A549 (cell line): Measurements from ENCODE around the gene OR51E2. TPM values are rescaled to one million over a fixed set of nuclear protein-coding genes. Genes with fewer than 3 reads are reported as not detected.

Experiments
- ATAC-seq, 2 experiments: fragments of 200-7000 bp in 1 of 2; fragments of >200 bp in 1 of 2; cut with Nextera tagmentation in 1 of 2; cut with Tn5 transposase in 1 of 2; 3 replicates each; pipeline versions ENCODE4 v1.8.0 to v1.9.1; 2018 to 2020; ENCODE audit warnings: mild to moderate bottlenecking in 1 of 2, moderate library complexity in 1 of 2
- CTCF ChIA-PET: fragments of 300-600 bp; sonication (Branson Sonifier 250); formaldehyde crosslinking; extraction: SDS; loops from one replicate; lab custom pipeline; 2021; ENCODE audit warnings: antibody characterized with exemption, inconsistent platforms; lab: Yijun Ruan, JAX
- POLR2A ChIA-PET: fragments of 350-600 bp; formaldehyde crosslinking; extraction: SDS; loops from one replicate; lab custom pipeline; 2021; ENCODE audit warnings: antibody characterized with exemption, inconsistent platforms; lab: Yijun Ruan, JAX
- DNase-seq, 2 experiments: peaks; one replicate each; pipeline versions ENCODE4 v3.0.0 to v3.0.0-alpha.2; 2011 to 2016; ENCODE audit warnings: low read depth in 1 of 2, low spot score in 1 of 2
- FAIRE-seq: peaks from 2 replicates; lab custom pipeline; 2011; peaks lifted over from hg19 to GRCh38; lab: Jason Lieb, UNC
- H3K27ac ChIP-seq, 2 experiments: fragments of >200 bp; sonication (Bioruptor Twin); formaldehyde crosslinking; 3 replicates each; pipeline ENCODE4 v1.5.1; 2016 to 2017
- H3K4me1 ChIP-seq: fragments of >200 bp; sonication (Bioruptor Twin); formaldehyde crosslinking; 3 replicates; pipeline ENCODE4 v1.6.1; 2016
- H3K4me2 ChIP-seq: fragments of >200 bp; sonication (Bioruptor Twin); formaldehyde crosslinking; 3 replicates; pipeline ENCODE4 v1.6.1; 2016
- H3K4me3 ChIP-seq: fragments of >200 bp; sonication (Bioruptor Twin); formaldehyde crosslinking; 3 replicates; pipeline ENCODE4 v1.5.1; 2016
- H3K9me3 ChIP-seq: fragments of >200 bp; sonication (Bioruptor Twin); formaldehyde crosslinking; 3 replicates; pipeline ENCODE4 v1.6.1; 2016
- BHLHE40 ChIP-seq: IDR thresholded peaks from 2 replicates; pipeline ENCODE4 v1.6.1; 2012; ENCODE audit warnings: low read depth, low read length, inconsistent platforms
- CBX8 ChIP-seq: fragments of 200-600 bp; sonication (generic); IDR thresholded peaks from 2 replicates; pipeline ENCODE4 v1.6.1; 2016
- E2F6 ChIP-seq: IDR thresholded peaks from 2 replicates; pipeline ENCODE4 v1.6.1; 2012; ENCODE audit warnings: low read depth, borderline replicate concordance
- EHMT2 ChIP-seq: fragments of 200-600 bp; sonication (generic); IDR thresholded peaks from 2 replicates; pipeline ENCODE4 v1.6.1; 2016; ENCODE audit warnings: antibody characterized with exemption, low read depth, mild to moderate bottlenecking, moderate library complexity
- EP300 ChIP-seq, 2 experiments: fragments of >200 bp; sonication (Bioruptor Twin); formaldehyde crosslinking; IDR thresholded peaks; 2 replicates in 1 of 2; 3 replicates in 1 of 2; pipeline ENCODE4 v1.6.1; 2016 to 2017
- ESRRA ChIP-seq: fragments of 150-350 bp; IDR thresholded peaks from 2 replicates; pipeline ENCODE4 v1.6.1; 2014; ENCODE audit warnings: mild to moderate bottlenecking, low read length, borderline replicate concordance
- FOSL2 ChIP-seq, 2 experiments: fragments of 450-650 bp in 1 of 2; fragments of >200 bp in 1 of 2; sonication (Bioruptor Twin) in 1 of 2; formaldehyde crosslinking; IDR thresholded peaks; 2 replicates each; pipeline versions ENCODE4 v1.5.0 to v1.6.1; 2016 to 2020; ENCODE audit warnings: mild to moderate bottlenecking in 1 of 2, moderate library complexity in 1 of 2
- HDAC2 ChIP-seq: fragments of 200-600 bp; sonication (generic); IDR thresholded peaks from 2 replicates; pipeline ENCODE4 v1.6.1; 2016
- HES2 ChIP-seq: fragments of >200 bp; sonication (Bioruptor Twin); formaldehyde crosslinking; IDR thresholded peaks from 2 replicates; pipeline ENCODE4 v1.6.1; 2016
- HOXB13 ChIP-seq: fragments of 250-450 bp; sonication (Bioruptor Pico); IDR thresholded peaks from 2 replicates; pipeline ENCODE4 v1.5.0; 2020; ENCODE audit warnings: low read depth, mild to moderate bottlenecking, moderate library complexity
- HOXB5 ChIP-seq: fragments of 250-450 bp; sonication (Bioruptor Pico); IDR thresholded peaks from 2 replicates; pipeline ENCODE4 v1.5.0; 2020; ENCODE audit warnings: mild to moderate bottlenecking, moderate library complexity
- JUN ChIP-seq, 2 experiments: fragments of >200 bp; sonication (Bioruptor Twin); formaldehyde crosslinking; IDR thresholded peaks; 2 replicates in 1 of 2; 3 replicates in 1 of 2; pipeline ENCODE4 v1.6.1; 2016 to 2017
- KDM5A ChIP-seq: fragments of 200-600 bp; sonication (generic); IDR thresholded peaks from 2 replicates; pipeline ENCODE4 v1.6.1; 2016; ENCODE audit warnings: antibody characterized with exemption, mild to moderate bottlenecking
- MAFK ChIP-seq: fragments of 450-650 bp; IDR thresholded peaks from 2 replicates; pipeline ENCODE4 v1.6.1; 2014; ENCODE audit not compliant: partially characterized antibody
- MYC ChIP-seq: IDR thresholded peaks from 2 replicates; pipeline ENCODE4 v1.6.1; 2012; ENCODE audit warnings: mild to moderate bottlenecking, inconsistent platforms, low read length, improper control_type of control experiment, borderline replicate concordance
- NFE2L2 ChIP-seq: fragments of 150-350 bp; conservative IDR thresholded peaks from 2 replicates; pipeline ENCODE4 v1.6.1; 2014; ENCODE audit warnings: low read length
- NR3C1 ChIP-seq: fragments of >200 bp; sonication (Bioruptor Twin); formaldehyde crosslinking; IDR thresholded peaks from 3 replicates; pipeline ENCODE4 v1.6.1; 2017
- PBX3 ChIP-seq: IDR thresholded peaks from 2 replicates; pipeline ENCODE4 v1.6.1; 2012
- PHF8 ChIP-seq: fragments of 200-600 bp; sonication (generic); IDR thresholded peaks from 2 replicates; pipeline ENCODE4 v1.6.1; 2016; ENCODE audit warnings: low read depth, mild to moderate bottlenecking, antibody characterized with exemption, moderate library complexity, borderline replicate concordance
- POLR2A ChIP-seq: IDR thresholded peaks from 2 replicates; pipeline ENCODE4 v1.6.1; 2012; ENCODE audit warnings: mild to moderate bottlenecking, low read length
- RAD21 ChIP-seq, 2 experiments: fragments of >200 bp in 1 of 2; sonication (Bioruptor Twin) in 1 of 2; formaldehyde crosslinking in 1 of 2; IDR thresholded peaks in 1 of 2; conservative IDR thresholded peaks in 1 of 2; 2 replicates in 1 of 2; 3 replicates in 1 of 2; pipeline ENCODE4 v1.6.1; 2012 to 2018; ENCODE audit warnings: inconsistent platforms in 1 of 2
- RNF2 ChIP-seq: fragments of 200-600 bp; sonication (generic); IDR thresholded peaks from 2 replicates; pipeline ENCODE4 v1.6.1; 2016; ENCODE audit warnings: low read depth, mild to moderate bottlenecking, antibody characterized with exemption, moderate library complexity, borderline replicate concordance
- TFCP2L1 ChIP-seq: fragments of 250-450 bp; sonication (Bioruptor Pico); IDR thresholded peaks from 2 replicates; pipeline ENCODE4 v1.5.0; 2021; ENCODE audit warnings: mild to moderate bottlenecking
- USF2 ChIP-seq: fragments of 450-650 bp; IDR thresholded peaks from 2 replicates; pipeline ENCODE4 v1.6.1; 2014; ENCODE audit warnings: antibody characterized with exemption
- ZNF302 ChIP-seq: fragments of 250-450 bp; sonication (Bioruptor Pico); IDR thresholded peaks from 2 replicates; pipeline ENCODE4 v1.9.0; 2021; ENCODE audit warnings: inconsistent platforms, mild to moderate bottlenecking, moderate library complexity
- WGBS: methylation state at CpG from one replicate; pipeline ENCODE4 v1.1.6; 2017; ENCODE audit errors: missing lambda C conversion rate; 5-methylcytosine and 5-hydroxymethylcytosine counted together
- polyA plus RNA-seq, 4 experiments: library from polyadenylated mRNA; depleted of rRNA in 3 of 4; stranded (reverse); fragments of >200 nt; fragmentation: RNase III in 1 of 4; extraction: RNeasy Plus Mini Kit Qiagen cat#74134 plus additional on column Dnase treatment in 1 of 4; gene quantifications; 2 replicates in 3 of 4; 3 replicates in 1 of 4; pipeline ENCODE4 v1.2.3, GENCODE V29; 2011 to 2017

OR51E2 gene
- polyA plus RNA-seq, 2 of the 4 experiments (the other 2 are of a cell fraction): not detected

GRCh38 chr11:4714300-4714699 lies 16.6 kb upstream of the OR51E2 start:
- 11% methylated on average over 5 of the region's 5 CpGs for WGBS
- CTCF ChIA-PET: no interaction called here
- no peaks in the 10 kb centered on the region for H3K9me3 ChIP-seq
- H3K4me3 ChIP-seq: no peak overlapping the region
- no peak overlapping the region for H3K27ac ChIP-seq
- no peak overlapping the region for H3K4me2 ChIP-seq
- no peak for DNase-seq
- POLR2A ChIA-PET: no interaction called here
- H3K4me1 ChIP-seq: no peaks in the 10 kb centered on the region
- FAIRE-seq: no peak
- TF ChIP-seq USF2: peak; percentile 13; the same call in 1 of the 2 replicates
- TF ChIP-seq EP300 (IDR thresholded peaks at IDR 0.05): no peak
- no peak for ATAC-seq

GRCh38 chr11:4713241-4713640 lies 15.6 kb upstream of the OR51E2 start:
- FAIRE-seq: no peak
- 0% methylated on average over 1 of the region's 1 CpG for WGBS
- Histone ChIP-seq H3K9me3 (no peaks in the 10 kb centered on the region), H3K4me3 (no peak overlapping the region), H3K4me1 (no peaks in the 10 kb centered on the region), H3K27ac (no peak overlapping the region), H3K4me2 (no peak overlapping the region)
- no peak for TF ChIP-seq HDAC2
- no peak for TF ChIP-seq CBX8
- no peak for TF ChIP-seq MAFK
- no peak for TF ChIP-seq ZNF302 (CRISPR knock-in tag)
- TF ChIP-seq RNF2: no peak
- TF ChIP-seq PHF8: no peak
- no peak for TF ChIP-seq PBX3
- TF ChIP-seq TFCP2L1: no peak
- TF ChIP-seq NFE2L2: no peak
- TF ChIP-seq HOXB13 (CRISPR knock-in tag): no peak
- no peak for TF ChIP-seq HOXB5 (CRISPR knock-in tag)
- TF ChIP-seq E2F6: no peak
- no peak for TF ChIP-seq MYC
- no peak for TF ChIP-seq BHLHE40
- no peak for TF ChIP-seq NR3C1
- no peak for TF ChIP-seq KDM5A
- CTCF ChIA-PET: no interaction called here
- no peak for DNase-seq
- ATAC-seq: no peak
- POLR2A ChIA-PET: no interaction called here

GRCh38 chr11:4704790-4705334 lies 7.2 kb upstream of the OR51E2 start:
- POLR2A ChIA-PET: no interaction called here
- FAIRE-seq: no peak
- no peaks in the 10 kb centered on the region for H3K9me3 ChIP-seq
- no peak overlapping the region for H3K4me2 ChIP-seq
- CTCF ChIA-PET: no interaction called here
- TF ChIP-seq PBX3 (no peak), EHMT2 (no peak), RAD21 (conservative IDR thresholded peaks at IDR 0.05 in 1 of 2, IDR thresholded peaks at IDR 0.05 in 1 of 2) (no peak), ESRRA (no peak), POLR2A (no peak), FOSL2 (IDR thresholded peaks at IDR 0.05) (no peak), FOSL2 (CRISPR knock-in tag; IDR thresholded peaks at IDR 0.05) (no peak), KDM5A (no peak), JUN (IDR thresholded peaks at IDR 0.05) (no peak), PHF8 (no peak), HES2 (no peak), CBX8 (no peak), USF2 (no peak), HDAC2 (no peak)
- TF ChIP-seq, all 56 proteins: peak for 0
- Histone ChIP-seq H3K4me3 (no peak overlapping the region), H3K27ac (no peak overlapping the region), H3K4me1 (no peaks in the 10 kb centered on the region)
- 41% methylated on average over 8 of the region's 8 CpGs for WGBS
- ATAC-seq (no peak), DNase-seq (no peak)
